ENCODE measurements around the gene PPP6R3. TPM values are rescaled to one million over a fixed set of nuclear protein-coding genes. Genes with fewer than 3 reads are reported as not detected.

Gene PPP6R3
- total RNA-seq, 1 experiment from 2014 or later = 129 TPM

DNA sequence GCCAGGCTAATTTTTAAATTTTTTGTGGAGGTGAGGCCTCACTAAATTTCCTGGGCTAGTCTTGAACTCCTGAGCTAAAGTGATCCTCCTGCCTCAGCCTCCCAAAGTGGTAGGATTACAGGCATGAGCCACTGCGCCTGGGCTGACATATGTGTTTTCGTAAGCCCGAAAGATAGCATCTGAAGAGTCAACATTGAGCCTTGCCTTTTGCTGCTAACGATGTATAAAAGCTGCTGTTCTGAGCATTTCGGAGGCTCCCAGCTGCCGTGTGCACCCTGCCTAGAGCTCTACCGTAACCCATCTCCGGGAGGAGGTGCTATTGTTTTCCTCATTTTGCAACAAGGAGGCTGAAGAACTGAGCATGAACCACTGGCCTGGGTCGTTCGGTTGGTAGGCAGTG lies 18.1 kb upstream of the PPP6R3 start:
- TF ChIP-seq, protein P1, sequence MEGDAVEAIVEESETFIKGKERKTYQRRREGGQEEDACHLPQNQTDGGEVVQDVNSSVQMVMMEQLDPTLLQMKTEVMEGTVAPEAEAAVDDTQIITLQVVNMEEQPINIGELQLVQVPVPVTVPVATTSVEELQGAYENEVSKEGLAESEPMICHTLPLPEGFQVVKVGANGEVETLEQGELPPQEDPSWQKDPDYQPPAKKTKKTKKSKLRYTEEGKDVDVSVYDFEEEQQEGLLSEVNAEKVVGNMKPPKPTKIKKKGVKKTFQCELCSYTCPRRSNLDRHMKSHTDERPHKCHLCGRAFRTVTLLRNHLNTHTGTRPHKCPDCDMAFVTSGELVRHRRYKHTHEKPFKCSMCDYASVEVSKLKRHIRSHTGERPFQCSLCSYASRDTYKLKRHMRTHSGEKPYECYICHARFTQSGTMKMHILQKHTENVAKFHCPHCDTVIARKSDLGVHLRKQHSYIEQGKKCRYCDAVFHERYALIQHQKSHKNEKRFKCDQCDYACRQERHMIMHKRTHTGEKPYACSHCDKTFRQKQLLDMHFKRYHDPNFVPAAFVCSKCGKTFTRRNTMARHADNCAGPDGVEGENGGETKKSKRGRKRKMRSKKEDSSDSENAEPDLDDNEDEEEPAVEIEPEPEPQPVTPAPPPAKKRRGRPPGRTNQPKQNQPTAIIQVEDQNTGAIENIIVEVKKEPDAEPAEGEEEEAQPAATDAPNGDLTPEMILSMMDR (conservative IDR thresholded peaks at IDR 0.05) = no peak
- TF ChIP-seq EZH2 (IDR thresholded peaks at IDR 0.05; ENCODE audit: low read depth) = no peak
- Histone ChIP-seq H3K4me1 (replicated peaks; ENCODE audit: insufficient read depth) (no peaks in the 10 kb centered on the region), H3K9me3 (ENCODE audit: insufficient read depth, low read depth) (no peaks in the 10 kb centered on the region), H3K27me3 (ENCODE audit: insufficient read depth, low read depth) (no peaks in the 10 kb centered on the region), H2AFZ (no peak overlapping the region), H3K4me2 (no peak overlapping the region), H3K27ac (no peak overlapping the region), H3K36me3 (ENCODE audit: low read depth) (peaks cover 9% of the 10 kb centered on the region), H3K9me2 (ENCODE audit: insufficient read depth) (no peaks in the 10 kb centered on the region), H4K20me1 (ENCODE audit: insufficient read depth) (peaks cover 11% of the 10 kb centered on the region), H3F3A (ENCODE audit: insufficient read depth, low read depth) (peaks cover 5% of the 10 kb centered on the region; the same call in 1 of the 2 replicates), H3K4me3 (no peak overlapping the region), H3K79me2 (ENCODE audit: low read depth) (no peaks in the 10 kb centered on the region)
- ChIA-PET POLR2A (ENCODE audit: unreplicated experiment) (no interaction called here), CTCF (no interaction called here)
- no peak for DNase-seq
- no TSS peak for BruUV-seq (replicated peaks)
- intact Hi-C loops (cut with micrococcal nuclease; ENCODE audit: unreplicated experiment) = no loop called here

DNA sequence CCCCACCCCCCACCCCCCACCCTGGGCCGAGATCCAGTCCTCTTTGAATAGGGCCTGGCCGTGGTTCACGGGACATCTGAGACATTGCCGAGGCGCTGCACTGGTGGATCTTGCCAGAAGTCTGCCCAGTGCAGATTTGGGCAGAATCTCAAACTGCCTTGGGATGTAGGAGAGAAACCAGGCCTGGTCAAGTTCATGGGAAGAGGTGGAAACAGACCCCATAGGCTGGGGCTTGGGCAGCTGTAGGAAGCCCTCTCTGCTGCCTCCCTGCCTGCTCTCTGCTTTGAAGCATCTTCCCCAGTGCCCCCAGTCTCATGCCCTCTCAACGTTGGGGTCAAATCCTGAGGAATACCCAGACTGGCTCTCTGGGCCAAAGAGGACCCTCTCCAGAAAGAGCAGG lies 16.0 kb upstream of the PPP6R3 start:
- no peak overlapping the region for H3K27ac ChIP-seq
- H3K4me2 ChIP-seq = no peak overlapping the region
- no TSS peak for BruUV-seq (replicated peaks)
- CTCF ChIA-PET = interaction anchor here (0.6 kb wide), 1 partner anchor 581 kb away, joined by 7 read pairs; no protein-coding TSS in a partner anchor
- peaks cover 13% of the 10 kb centered on the region for H3K36me3 ChIP-seq (ENCODE audit: low read depth)
- H2AFZ ChIP-seq = no peak overlapping the region
- no peaks in the 10 kb centered on the region for H3K9me3 ChIP-seq (ENCODE audit: insufficient read depth, low read depth)
- intact Hi-C loops (cut with micrococcal nuclease; ENCODE audit: unreplicated experiment) = no loop called here
- no peaks in the 10 kb centered on the region for H3K9me2 ChIP-seq (ENCODE audit: insufficient read depth)
- no peaks in the 10 kb centered on the region for H3K27me3 ChIP-seq (ENCODE audit: insufficient read depth, low read depth)
- POLR2A ChIA-PET (ENCODE audit: unreplicated experiment) = no interaction called here
- peaks cover 12% of the 10 kb centered on the region for H4K20me1 ChIP-seq (ENCODE audit: insufficient read depth)
- TF ChIP-seq, protein P1 (conservative IDR thresholded peaks at IDR 0.05) = no peak
- TF ChIP-seq EZH2 (IDR thresholded peaks at IDR 0.05; ENCODE audit: low read depth) = no peak
- H3K79me2 ChIP-seq (ENCODE audit: low read depth) = no peaks in the 10 kb centered on the region
- H3K4me1 ChIP-seq (replicated peaks; ENCODE audit: insufficient read depth) = no peaks in the 10 kb centered on the region
- peaks cover 10% of the 10 kb centered on the region; the same call in 1 of the 2 replicates for H3F3A ChIP-seq (ENCODE audit: insufficient read depth, low read depth)
- H3K4me3 ChIP-seq = no peak overlapping the region
- DNase-seq = no peak

DNA sequence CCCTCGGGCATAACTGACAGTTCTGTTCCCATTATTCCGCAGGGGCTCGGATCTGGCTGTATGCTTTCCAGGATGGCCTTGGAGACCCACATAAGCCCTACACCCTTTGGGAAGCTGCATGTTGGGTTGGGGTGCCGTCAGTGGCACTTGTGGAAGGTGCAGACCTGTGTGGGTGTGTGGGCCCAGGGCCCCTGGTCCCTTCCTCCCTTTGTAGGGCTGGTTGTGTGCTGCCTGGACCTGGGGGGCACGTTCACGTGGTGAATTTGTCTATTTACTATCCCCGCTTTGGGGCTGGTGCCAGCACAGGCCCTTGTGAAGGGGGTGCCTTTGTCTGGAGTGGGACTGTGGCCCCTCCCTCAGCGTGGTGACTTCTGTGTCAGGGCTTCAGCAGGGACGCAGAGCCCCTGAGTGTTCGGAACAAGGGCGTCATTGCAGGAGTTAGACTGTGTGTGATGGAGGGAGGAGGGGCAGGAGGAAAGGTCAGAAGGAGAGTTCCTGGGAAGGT lies 15.0 kb upstream of the PPP6R3 start:
- peaks cover 8% of the 10 kb centered on the region for H3K36me3 ChIP-seq (ENCODE audit: low read depth)

More for the DNA sequence above, 15.0 kb upstream of the PPP6R3 start:
- Histone ChIP-seq H3K4me2 (no peak overlapping the region), H3K79me2 (ENCODE audit: low read depth) (no peaks in the 10 kb centered on the region), H2AFZ (no peak overlapping the region), H4K20me1 (ENCODE audit: insufficient read depth) (peaks cover 12% of the 10 kb centered on the region), H3K4me3 (no peak overlapping the region), H3K4me1 (replicated peaks; ENCODE audit: insufficient read depth) (no peaks in the 10 kb centered on the region), H3K9me2 (ENCODE audit: insufficient read depth) (no peaks in the 10 kb centered on the region), H3K27ac (no peak overlapping the region), H3K27me3 (ENCODE audit: insufficient read depth, low read depth) (no peaks in the 10 kb centered on the region), H3F3A (ENCODE audit: insufficient read depth, low read depth) (peaks cover 10% of the 10 kb centered on the region; the same call in 1 of the 2 replicates), H3K9me3 (ENCODE audit: insufficient read depth, low read depth) (no peaks in the 10 kb centered on the region)
- ChIA-PET POLR2A (ENCODE audit: unreplicated experiment) (no interaction called here), CTCF (no interaction called here)
- no peak for DNase-seq
- intact Hi-C loops (cut with micrococcal nuclease; ENCODE audit: unreplicated experiment) = loop anchor here (2.0 kb wide), 1 partner anchor 237 kb away; no protein-coding TSS in a partner anchor
- no peak for TF ChIP-seq EZH2 (IDR thresholded peaks at IDR 0.05; ENCODE audit: low read depth)
- TF ChIP-seq, protein P1 (conservative IDR thresholded peaks at IDR 0.05) = no peak
- BruUV-seq (replicated peaks) = no TSS peak
